HG02938 (cell line): ENCODE results near the gene EPHA8.

Experiments used
- ATAC-seq: cut with Tn5 transposase; IDR thresholded peaks from one replicate; pipeline ENCODE4 v1.9.1; 2021; ENCODE audit warnings: mild to moderate bottlenecking, moderate library complexity; ENCODE audit not compliant: unreplicated experiment

EPHA8 gene

GRCh38 chr1:22612671-22613571 lies 49.6 kb downstream of the EPHA8 start:
- ATAC-seq: no peak

- ATAC-seq: no peak
Observed at GRCh38 chr1:22613572-22613918, 50.3 kb downstream of the EPHA8 start.

GRCh38 chr1:22613951-22614350 lies 50.7 kb downstream of the EPHA8 start:
- no peak for ATAC-seq

- no peak for ATAC-seq
Observed at GRCh38 chr1:22615886-22616285, 52.6 kb downstream of the EPHA8 start.

- no peak for ATAC-seq
Observed at GRCh38 chr1:22616571-22616970, 53.3 kb downstream of the EPHA8 start.

- ATAC-seq: no peak
Observed at GRCh38 chr1:22618056-22618455, 54.8 kb downstream of the EPHA8 start.

- ATAC-seq: no peak
Observed at GRCh38 chr1:22619252-22619651, 56.0 kb downstream of the EPHA8 start.

GRCh38 chr1:22619798-22620197 lies 56.5 kb downstream of the EPHA8 start:
- ATAC-seq: no peak

GRCh38 chr1:22621761-22622160 lies 58.5 kb downstream of the EPHA8 start:
- no peak for ATAC-seq

- no peak for ATAC-seq
Observed at GRCh38 chr1:22625262-22625925, 62.1 kb downstream of the EPHA8 start.

- ATAC-seq: no peak
Observed at GRCh38 chr1:22626237-22627157, 63.2 kb downstream of the EPHA8 start.

- no peak for ATAC-seq
Observed at GRCh38 chr1:22627331-22627730, 64.0 kb downstream of the EPHA8 start.

GRCh38 chr1:22628698-22629444 lies 65.6 kb downstream of the EPHA8 start:
- ATAC-seq: no peak

GRCh38 chr1:22629886-22630285 lies 66.6 kb downstream of the EPHA8 start:
- ATAC-seq: no peak

- no peak for ATAC-seq
Observed at GRCh38 chr1:22633697-22634463, 70.6 kb downstream of the EPHA8 start.

GRCh38 chr1:22635436-22635835 lies 72.1 kb downstream of the EPHA8 start:
- ATAC-seq: no peak

GRCh38 chr1:22636353-22636752 lies 73.1 kb downstream of the EPHA8 start, which contains the start of gene C1QA:
Gene C1QA (plus strand): TSS chr1:22636628. CDS start chr1:22637617, 989 bp downstream.
- no peak for ATAC-seq

GRCh38 chr1:22636927-22637326 lies 73.6 kb downstream of the EPHA8 start:
- ATAC-seq: no peak

GRCh38 chr1:22637907-22638445 lies 74.7 kb downstream of the EPHA8 start:
- no peak for ATAC-seq
